HAP-1 (cell line): ENCODE measurements around the gene C16orf89.

ENCODE experiments used
- DNase-seq, 2 experiments: peaks; one replicate each; pipeline ENCODE4 v3.0.0-alpha.2; 2016 to 2020; ENCODE audit warnings: low spot score in 2 of 2
- H3K27me3 ChIP-seq: fragments of 250-450 bp; sonication (Bioruptor Pico); 2 replicates; pipeline ENCODE4 v1.5.1; 2020; ENCODE audit warnings: low read depth, mild to moderate bottlenecking, moderate library complexity
- H3K36me3 ChIP-seq: fragments of 250-450 bp; sonication (Bioruptor Pico); replicated peaks from 2 replicates; pipeline ENCODE4 v1.5.1; 2020; ENCODE audit warnings: mild to moderate bottlenecking
- H3K4me1 ChIP-seq: fragments of 250-450 bp; sonication (Bioruptor Pico); 2 replicates; pipeline ENCODE4 v1.5.1; 2020; ENCODE audit warnings: mild to moderate bottlenecking
- H3K4me3 ChIP-seq: fragments of 250-450 bp; sonication (Bioruptor Pico); 2 replicates; pipeline ENCODE4 v1.5.1; 2020; ENCODE audit warnings: mild to moderate bottlenecking, moderate library complexity
- H3K9me3 ChIP-seq: fragments of 250-450 bp; sonication (Bioruptor Pico); 2 replicates; pipeline ENCODE4 v1.5.1; 2020; ENCODE audit warnings: mild to moderate bottlenecking, moderate library complexity
- in situ Hi-C: fragments of 300-500 bp; cut with MboI; formaldehyde crosslinking; loops from 3 replicates; pipeline ENCODE4 v1.14.3; 2020; ENCODE audit warnings: low sequenced_read_pairs, inconsistent platforms, mixed read lengths

The C16orf89 gene

DNA sequence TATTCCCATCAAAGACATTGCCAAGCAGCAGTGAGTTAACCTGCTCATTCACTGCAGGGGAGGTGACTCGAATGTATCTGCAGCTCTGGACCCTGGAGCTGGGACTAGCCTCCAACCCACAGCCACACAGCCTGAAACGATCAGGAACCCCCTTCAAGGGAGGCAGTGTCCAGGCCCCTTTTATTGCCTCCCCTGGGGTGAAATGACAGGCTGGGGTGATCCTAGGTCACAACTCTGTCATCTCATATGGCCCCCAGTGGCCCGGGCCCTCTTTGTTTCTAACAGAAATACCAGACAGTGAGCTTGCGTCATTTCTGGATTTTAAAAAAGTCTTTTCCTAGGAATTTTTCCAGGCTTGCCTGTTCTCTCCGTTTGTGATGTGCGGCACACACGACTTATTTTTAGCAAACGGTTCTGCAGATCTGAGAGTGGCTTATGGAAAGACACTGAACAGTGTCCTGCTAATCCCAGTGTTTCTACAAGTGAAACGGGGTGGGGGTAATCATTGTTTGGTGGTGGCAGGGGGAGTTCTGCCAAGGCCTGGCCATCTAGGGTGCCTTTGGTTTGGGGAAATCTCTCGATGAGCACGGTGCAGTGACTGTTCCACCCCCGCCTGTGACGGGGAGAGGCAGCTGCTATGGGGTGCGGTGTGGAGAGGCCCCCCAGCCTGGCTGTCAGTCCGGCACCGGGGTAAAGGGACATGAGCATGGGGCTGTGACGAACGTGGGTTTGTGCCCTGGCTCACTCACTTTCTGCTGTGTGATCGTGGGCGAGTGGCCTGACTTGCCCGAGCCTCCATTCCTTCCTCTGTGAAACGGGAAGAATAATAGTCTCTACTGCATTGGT, 59.2 kb downstream of the C16orf89 start:
- Histone ChIP-seq H3K4me3 (no peak overlapping the region), H3K9me3 (no peaks in the 10 kb centered on the region), H3K36me3 (no peaks in the 10 kb centered on the region), H3K27me3 (0 out of 2 replicates have a peak, but pooled peaks cover 2% of the 10 kb centered on the region), H3K4me1 (no peaks in the 10 kb centered on the region)
- in situ Hi-C loops = no loop called here
- no peak for DNase-seq

DNA sequence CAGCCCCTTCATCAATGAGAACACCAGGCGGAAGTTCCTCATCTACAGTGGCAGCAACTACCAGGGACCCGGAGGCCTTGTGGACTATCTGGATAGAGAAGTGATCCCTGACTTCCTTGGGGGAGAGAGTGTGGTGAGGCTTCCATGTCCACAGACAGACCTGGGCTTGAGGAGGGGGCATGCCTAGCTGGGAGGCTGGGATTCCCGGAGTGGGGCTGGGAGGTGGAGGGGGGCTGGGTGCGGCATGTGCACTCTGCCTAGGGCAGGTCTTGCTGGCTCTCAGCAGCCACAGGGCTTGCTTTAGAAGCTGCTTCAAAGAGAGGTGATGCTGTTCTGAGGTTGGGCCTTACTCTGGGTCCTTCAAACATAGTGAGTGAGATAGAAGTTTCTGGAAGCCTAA, 59.8 kb downstream of the C16orf89 start:
- H3K36me3 ChIP-seq = no peaks in the 10 kb centered on the region
- in situ Hi-C loops = no loop called here
- H3K4me3 ChIP-seq = no peak overlapping the region
- no peak for DNase-seq
- no peaks in the 10 kb centered on the region for H3K9me3 ChIP-seq
- H3K27me3 ChIP-seq = no peaks in the 10 kb centered on the region
- H3K4me1 ChIP-seq = no peaks in the 10 kb centered on the region

DNA sequence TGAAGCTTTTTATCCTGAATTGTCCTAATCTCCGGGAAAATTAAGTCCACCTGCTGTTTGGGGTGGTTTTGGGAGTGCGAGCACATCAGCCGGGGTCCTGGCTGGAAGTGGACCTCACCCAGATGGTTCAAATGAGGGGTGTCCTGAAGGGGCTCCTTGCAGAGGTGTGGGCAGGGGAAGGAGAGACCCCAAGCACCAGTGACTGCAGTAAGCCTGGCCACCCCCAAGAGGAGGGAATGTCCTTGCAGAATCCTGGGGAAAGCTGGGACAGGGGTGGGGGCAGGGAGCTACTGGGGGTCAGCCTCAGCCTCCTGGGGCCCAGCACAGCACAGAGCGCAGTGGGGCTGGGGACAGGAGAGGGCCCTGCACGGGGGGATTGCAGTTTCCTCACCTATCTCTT, 61.4 kb downstream of the C16orf89 start:
- Histone ChIP-seq H3K9me3 (no peaks in the 10 kb centered on the region), H3K36me3 (no peaks in the 10 kb centered on the region), H3K27me3 (no peaks in the 10 kb centered on the region), H3K4me1 (no peaks in the 10 kb centered on the region), H3K4me3 (no peak overlapping the region)
- in situ Hi-C loops = no loop called here
- DNase-seq = no peak

DNA sequence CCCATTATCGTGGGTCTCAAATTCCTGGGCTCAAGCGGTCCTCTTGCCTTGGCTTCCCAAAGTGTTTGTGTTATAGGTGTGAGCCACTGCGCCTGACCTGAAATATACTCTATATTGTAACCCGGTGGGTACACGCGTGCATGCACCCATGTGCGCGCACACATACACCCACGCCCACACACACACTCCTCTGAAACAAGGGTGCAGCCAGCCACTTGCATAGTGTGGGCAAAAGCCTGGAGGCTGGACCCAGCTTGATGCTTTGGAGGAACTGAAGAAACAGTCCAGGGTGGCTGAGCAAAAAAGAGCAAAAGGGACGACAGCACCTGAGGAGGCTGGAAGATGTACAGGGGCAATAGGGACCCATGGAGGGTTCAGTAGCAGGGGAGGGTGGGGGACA, 61.9 kb downstream of the C16orf89 start:
- DNase-seq = no peak
- H3K4me1 ChIP-seq = no peaks in the 10 kb centered on the region
- no peaks in the 10 kb centered on the region for H3K9me3 ChIP-seq
- no peak overlapping the region for H3K4me3 ChIP-seq
- H3K27me3 ChIP-seq = no peaks in the 10 kb centered on the region
- H3K36me3 ChIP-seq = no peaks in the 10 kb centered on the region
- in situ Hi-C loops = no loop called here

DNA sequence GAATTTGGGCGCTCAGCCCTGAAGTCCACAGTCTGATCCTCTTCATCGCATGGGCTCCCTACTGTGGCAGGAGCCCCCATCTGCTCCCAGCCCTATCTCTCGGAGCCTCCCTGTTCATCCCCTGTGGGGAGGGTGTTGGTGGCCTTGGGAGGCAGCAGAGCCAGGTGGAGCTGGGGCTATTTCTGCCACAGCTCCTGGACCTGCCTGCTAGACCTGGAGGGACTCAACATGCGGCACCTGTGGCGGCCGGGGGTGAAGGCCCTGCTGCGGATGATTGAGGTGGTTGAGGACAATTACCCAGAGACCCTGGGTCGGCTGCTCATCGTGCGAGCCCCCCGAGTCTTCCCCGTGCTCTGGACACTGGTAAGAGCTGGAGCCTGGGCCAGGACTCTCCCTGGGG, 62.5 kb downstream of the C16orf89 start:
- Histone ChIP-seq H3K4me3 (no peak overlapping the region), H3K9me3 (no peaks in the 10 kb centered on the region), H3K4me1 (no peaks in the 10 kb centered on the region), H3K36me3 (no peaks in the 10 kb centered on the region), H3K27me3 (no peaks in the 10 kb centered on the region)
- in situ Hi-C loops = no loop called here
- DNase-seq = no peak

DNA sequence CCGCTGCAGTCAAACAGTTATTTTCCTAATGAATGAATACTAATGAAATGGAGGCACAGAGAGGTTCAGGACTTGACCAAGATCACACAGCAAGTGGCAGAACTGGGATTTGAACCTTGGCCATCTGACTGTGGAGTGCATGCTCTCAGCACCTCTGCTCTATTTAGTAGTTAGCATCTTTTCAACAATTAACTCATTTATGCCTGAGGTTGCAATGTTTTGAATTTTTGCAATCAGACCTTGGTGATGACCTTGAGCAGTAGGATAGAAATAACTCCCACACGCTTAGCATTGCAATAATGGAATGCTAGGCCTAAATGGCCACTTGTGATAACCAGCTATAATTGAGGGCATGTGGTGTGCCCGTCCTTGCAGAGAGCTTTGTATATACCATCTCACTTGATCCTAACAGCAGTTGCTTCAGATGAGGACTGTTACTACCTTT, 63.0 kb downstream of the C16orf89 start:
- no peaks in the 10 kb centered on the region for H3K27me3 ChIP-seq

DNA sequence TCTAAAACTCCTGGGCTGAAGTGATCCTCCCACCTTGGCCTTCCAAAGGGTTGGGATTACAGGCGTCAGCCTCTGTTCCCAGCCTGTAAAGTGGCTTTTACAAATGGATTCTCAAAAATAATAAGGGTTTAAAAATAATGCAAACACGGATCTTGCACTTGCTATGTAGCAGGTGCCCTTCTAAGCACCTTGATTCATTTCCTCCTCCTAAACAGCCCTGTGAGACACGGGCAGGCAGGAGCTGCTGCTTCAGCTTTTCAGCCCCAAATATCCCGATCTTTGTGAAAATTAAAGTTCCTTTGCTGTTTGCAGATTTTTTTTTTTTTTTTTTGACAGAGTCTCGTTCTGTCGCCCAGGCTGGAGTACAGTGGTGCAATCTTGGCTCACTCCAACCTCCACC, 63.8 kb downstream of the C16orf89 start:
- Histone ChIP-seq H3K9me3 (no peaks in the 10 kb centered on the region), H3K27me3 (no peaks in the 10 kb centered on the region), H3K36me3 (no peaks in the 10 kb centered on the region), H3K4me3 (no peak overlapping the region), H3K4me1 (no peaks in the 10 kb centered on the region)
- DNase-seq = no peak
- in situ Hi-C loops = no loop called here

More for the DNA sequence above, 63.0 kb downstream of the C16orf89 start:
- H3K4me3 ChIP-seq = no peak overlapping the region
- no peaks in the 10 kb centered on the region for H3K9me3 ChIP-seq
- in situ Hi-C loops = no loop called here
- no peak for DNase-seq
- H3K4me1 ChIP-seq = no peaks in the 10 kb centered on the region
- H3K36me3 ChIP-seq = no peaks in the 10 kb centered on the region

DNA sequence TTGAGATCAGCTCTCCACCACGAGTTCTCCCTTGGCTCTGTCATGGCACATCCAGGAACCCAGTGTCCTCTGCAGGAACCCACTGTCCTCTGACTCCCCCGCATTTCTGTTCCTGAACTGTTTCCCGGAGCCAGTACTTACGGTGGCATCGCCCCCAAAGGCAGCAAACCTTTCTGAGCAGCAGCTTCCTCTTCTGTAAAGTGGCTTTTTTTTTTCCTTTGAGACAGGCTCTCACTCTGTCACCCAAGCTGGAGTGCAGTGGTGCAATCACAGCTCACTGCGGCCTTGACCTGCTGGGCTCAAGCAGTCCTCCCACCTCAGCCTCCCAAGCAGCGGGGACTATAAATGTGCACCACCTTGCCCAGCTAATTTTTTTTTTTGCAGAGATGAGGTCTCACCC, 64.2 kb downstream of the C16orf89 start:
- Histone ChIP-seq H3K4me3 (no peak overlapping the region), H3K36me3 (no peaks in the 10 kb centered on the region), H3K27me3 (no peaks in the 10 kb centered on the region), H3K4me1 (no peaks in the 10 kb centered on the region), H3K9me3 (no peaks in the 10 kb centered on the region)
- in situ Hi-C loops = no loop called here
- no peak for DNase-seq

DNA sequence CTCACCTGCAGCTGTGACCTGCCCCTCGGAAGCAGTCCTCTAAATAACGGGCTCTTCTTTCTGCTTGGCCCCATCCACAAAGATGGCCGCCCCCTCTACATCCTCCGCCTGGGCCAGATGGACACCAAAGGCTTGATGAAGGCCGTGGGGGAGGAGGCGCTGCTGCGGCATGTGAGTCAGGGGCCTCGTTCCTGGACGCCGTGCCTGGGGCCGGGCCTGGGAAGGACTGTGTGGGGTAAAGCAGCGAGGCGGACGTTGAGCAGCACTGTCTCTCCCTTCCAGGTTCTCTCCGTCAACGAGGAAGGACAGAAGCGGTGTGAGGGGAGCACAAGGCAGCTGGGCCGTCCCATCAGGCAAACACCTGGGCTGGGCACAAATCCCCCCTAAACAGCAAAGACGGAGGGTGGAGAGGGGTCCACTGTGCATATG, 65.2 kb downstream of the C16orf89 start:
- no peaks in the 10 kb centered on the region for H3K27me3 ChIP-seq
- in situ Hi-C loops = no loop called here
- H3K4me3 ChIP-seq = no peak overlapping the region
- no peaks in the 10 kb centered on the region for H3K4me1 ChIP-seq
- H3K9me3 ChIP-seq = no peaks in the 10 kb centered on the region
- H3K36me3 ChIP-seq = no peaks in the 10 kb centered on the region
- DNase-seq = no peak

DNA sequence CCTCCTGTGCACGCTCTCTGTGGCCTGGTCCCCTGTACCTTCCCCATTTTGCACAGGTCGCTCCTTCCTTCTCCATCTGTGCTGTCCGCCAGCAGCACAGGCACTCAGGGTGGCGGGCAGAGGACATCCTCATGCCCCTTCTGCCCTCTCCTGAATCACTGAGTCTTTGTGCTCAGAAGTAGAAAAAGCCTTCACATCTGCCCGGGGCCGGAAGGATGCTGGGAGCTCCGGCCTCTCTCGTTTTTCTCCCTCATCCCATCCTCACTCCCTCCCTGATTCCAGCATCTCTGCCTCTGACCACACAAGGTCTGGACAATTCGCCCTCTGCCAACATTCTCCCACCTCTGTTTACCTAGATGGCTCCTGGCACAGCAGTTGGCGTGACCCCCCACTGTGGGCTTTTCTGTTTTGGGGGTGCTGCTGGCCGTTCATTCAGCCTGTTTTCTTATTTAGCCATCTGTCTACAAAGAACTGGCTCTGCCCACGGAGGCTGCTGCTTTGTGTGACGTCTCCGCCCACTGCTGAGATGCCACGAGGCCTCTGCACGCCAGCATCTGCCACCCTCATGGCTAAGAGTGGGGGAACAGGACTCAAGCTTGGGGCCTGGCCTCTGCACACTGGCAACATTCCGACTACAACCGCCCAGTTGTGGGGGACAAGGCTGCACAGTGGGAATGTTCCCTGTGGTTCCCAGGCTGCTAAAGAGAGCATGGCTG, 70.9 kb downstream of the C16orf89 start:
- Histone ChIP-seq H3K36me3 (no peaks in the 10 kb centered on the region), H3K4me3 (no peak overlapping the region), H3K4me1 (no peaks in the 10 kb centered on the region), H3K27me3 (peaks cover 13% of the 10 kb centered on the region), H3K9me3 (no peaks in the 10 kb centered on the region)
- DNase-seq = no peak
- in situ Hi-C loops = no loop called here
